NT2/D1 (cell line): ENCODE measurements around the gene BBS9.

ENCODE experiments used
- SUZ12 ChIP-seq: IDR thresholded peaks from 2 replicates; pipeline ENCODE4 v1.6.1; 2011; ENCODE audit not compliant: insufficient read length, insufficient read depth; ENCODE audit errors: extremely low read depth
- YY1 ChIP-seq: IDR thresholded peaks from 2 replicates; pipeline ENCODE4 v1.6.1; 2011; ENCODE audit not compliant: insufficient read length, insufficient read depth

GRCh38 chr7:33220231-33220630, 90.9 kb downstream of the BBS9 start:
- TF ChIP-seq YY1 (no peak), SUZ12 (no peak)
